Vagina (tissue), 2 donors: ENCODE results near the gene PALLD.

ENCODE experiments used
- POLR2A ChIP-seq, 2 donors: fragments of 450-650 bp; IDR thresholded peaks; one replicate each; pipeline ENCODE4 v1.6.1; 2017; ENCODE audit warnings: antibody characterized with exemption in 2 of 2, mild to moderate bottlenecking in 2 of 2, moderate library complexity in 2 of 2
- TF ChIP-seq, protein P1 (sequence below), 3 experiments: fragments of 450-650 bp in 2 of 3; fragments of 200-600 bp in 1 of 3; sonication (generic) in 1 of 3; IDR thresholded peaks; one replicate each; pipeline ENCODE4 v1.5.1; 2017 to 2019; ENCODE audit warnings: antibody characterized with exemption in 3 of 3, mild to moderate bottlenecking in 2 of 3, moderate library complexity in 2 of 3

DNA sequence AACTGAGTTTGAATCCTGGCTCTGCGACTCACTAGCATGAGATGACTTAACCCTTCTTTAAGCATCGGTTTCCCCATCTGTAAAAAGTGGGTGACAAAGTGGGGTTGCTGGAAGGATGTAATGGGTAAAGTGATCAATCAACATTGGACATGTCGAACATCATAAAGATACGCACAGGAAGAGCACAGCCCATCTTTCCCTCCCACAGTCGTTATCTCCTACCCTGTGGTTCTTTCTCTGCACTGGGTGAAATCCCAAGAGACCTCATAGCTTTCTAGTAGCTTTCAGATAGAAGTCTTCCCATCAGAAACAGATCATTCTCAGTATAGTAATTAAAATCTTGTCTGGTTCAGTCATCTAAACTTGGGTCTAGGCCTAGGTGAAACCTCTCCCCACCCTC lies 296.7 kb downstream of the PALLD start:
- TF ChIP-seq, protein P1, sequence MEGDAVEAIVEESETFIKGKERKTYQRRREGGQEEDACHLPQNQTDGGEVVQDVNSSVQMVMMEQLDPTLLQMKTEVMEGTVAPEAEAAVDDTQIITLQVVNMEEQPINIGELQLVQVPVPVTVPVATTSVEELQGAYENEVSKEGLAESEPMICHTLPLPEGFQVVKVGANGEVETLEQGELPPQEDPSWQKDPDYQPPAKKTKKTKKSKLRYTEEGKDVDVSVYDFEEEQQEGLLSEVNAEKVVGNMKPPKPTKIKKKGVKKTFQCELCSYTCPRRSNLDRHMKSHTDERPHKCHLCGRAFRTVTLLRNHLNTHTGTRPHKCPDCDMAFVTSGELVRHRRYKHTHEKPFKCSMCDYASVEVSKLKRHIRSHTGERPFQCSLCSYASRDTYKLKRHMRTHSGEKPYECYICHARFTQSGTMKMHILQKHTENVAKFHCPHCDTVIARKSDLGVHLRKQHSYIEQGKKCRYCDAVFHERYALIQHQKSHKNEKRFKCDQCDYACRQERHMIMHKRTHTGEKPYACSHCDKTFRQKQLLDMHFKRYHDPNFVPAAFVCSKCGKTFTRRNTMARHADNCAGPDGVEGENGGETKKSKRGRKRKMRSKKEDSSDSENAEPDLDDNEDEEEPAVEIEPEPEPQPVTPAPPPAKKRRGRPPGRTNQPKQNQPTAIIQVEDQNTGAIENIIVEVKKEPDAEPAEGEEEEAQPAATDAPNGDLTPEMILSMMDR (IDR thresholded peaks at IDR 0.05), result no peak
- no peak for TF ChIP-seq POLR2A (IDR thresholded peaks at IDR 0.05)
